Fibroblast of the aortic adventitia (primary cell): Measurements from ENCODE around the gene RABL3. TPM values are rescaled to one million over a fixed set of nuclear protein-coding genes. Genes with fewer than 3 reads are reported as not detected.
"Not testable (repeated sequence)": the region's sequence is repeated elsewhere in the genome, so short reads cannot be mapped to it uniquely, and the experiment has no call there.

Experiments
- DNase-seq: peaks from one replicate; pipeline ENCODE4 v3.0.0-alpha.2; 2010; ENCODE audit warnings: low read depth
- H3K4me3 ChIP-seq: 2 replicates; pipeline ENCODE4 v1.5.1; 2011; ENCODE audit warnings: low read depth, mild to moderate bottlenecking, control low read depth, low read length, moderate library complexity
- CTCF ChIP-seq: IDR thresholded peaks from 2 replicates; pipeline ENCODE4 v1.5.1; 2011; ENCODE audit warnings: mild to moderate bottlenecking, low read length, control low read depth, inconsistent platforms; ENCODE audit not compliant: insufficient read depth
- total RNA-seq: library from RNA; depleted of rRNA; stranded (reverse); fragments of >200 nt; gene quantifications from 2 replicates; pipeline ENCODE4 v1.2.3, GENCODE V29; 2012; ENCODE audit warnings: low replicate concordance

Gene RABL3
- total RNA-seq, 1 donor = 18.3 TPM

GRCh38 chr3:120730576-120731542, 11.5 kb downstream of the RABL3 start:
- no peak overlapping the region for H3K4me3 ChIP-seq
- no peak for DNase-seq
- no peak for TF ChIP-seq CTCF

- no peak overlapping the region for H3K4me3 ChIP-seq
- DNase-seq = peak; percentile 16
- TF ChIP-seq CTCF = no peak
Observed at GRCh38 chr3:120726791-120727190, 15.5 kb downstream of the RABL3 start.

GRCh38 chr3:120719167-120719834, 23.0 kb downstream of the RABL3 start:
- DNase-seq = not testable (repeated sequence)
- peak overlapping the region; percentile 17 for H3K4me3 ChIP-seq

- no peak overlapping the region for H3K4me3 ChIP-seq
- DNase-seq = no peak
- no peak for TF ChIP-seq CTCF
Observed at GRCh38 chr3:120713262-120713661, 29.1 kb downstream of the RABL3 start.

GRCh38 chr3:120710369-120710768, 31.9 kb downstream of the RABL3 start:
- no peak for TF ChIP-seq CTCF
- no peak for DNase-seq
- H3K4me3 ChIP-seq = no peak overlapping the region

GRCh38 chr3:120708408-120708807, 33.9 kb downstream of the RABL3 start:
- TF ChIP-seq CTCF = no peak
- no peak overlapping the region for H3K4me3 ChIP-seq
- DNase-seq = no peak

- no peak for TF ChIP-seq CTCF
- no peak overlapping the region for H3K4me3 ChIP-seq
- no peak for DNase-seq
Observed at GRCh38 chr3:120706950-120707349, 35.4 kb downstream of the RABL3 start.
